DND-41 (cell line): Measurements from ENCODE around the gene SAP25.

Experiments
- EZH2 ChIP-seq: IDR thresholded peaks from 3 replicates; pipeline ENCODE4 v1.6.1; 2012; ENCODE audit warnings: borderline replicate concordance, low read depth, mild to moderate bottlenecking, moderate library complexity, low read length, inconsistent platforms; ENCODE audit not compliant: severe bottlenecking
- TF ChIP-seq, protein P1 (sequence below): IDR thresholded peaks from 2 replicates; pipeline ENCODE4 v1.5.1; 2012; ENCODE audit warnings: borderline replicate concordance, low read length, moderate library complexity, mild to moderate bottlenecking; ENCODE audit not compliant: poor library complexity, severe bottlenecking; ENCODE audit errors: extremely low read depth

DNA sequence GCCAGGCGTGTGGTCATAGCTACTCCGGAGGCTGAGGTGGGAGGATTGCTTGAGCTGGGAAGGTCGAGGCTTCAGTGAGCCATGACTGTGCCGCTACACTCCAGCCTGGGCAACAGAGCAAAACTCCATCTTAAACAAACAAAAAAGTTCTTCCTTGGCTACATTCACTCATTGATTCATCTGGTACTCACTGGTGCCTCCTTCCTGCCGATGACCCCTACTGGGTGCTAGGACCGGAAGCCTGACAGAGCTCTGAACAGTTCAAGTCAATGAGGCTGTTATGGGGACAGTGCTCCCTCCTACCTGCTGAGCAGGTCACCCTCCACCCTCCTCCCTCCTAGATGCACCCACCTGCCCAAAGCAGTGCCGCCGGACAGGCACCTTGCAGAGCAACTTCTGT lies 33.4 kb upstream of the SAP25 start:
- TF ChIP-seq, protein P1, sequence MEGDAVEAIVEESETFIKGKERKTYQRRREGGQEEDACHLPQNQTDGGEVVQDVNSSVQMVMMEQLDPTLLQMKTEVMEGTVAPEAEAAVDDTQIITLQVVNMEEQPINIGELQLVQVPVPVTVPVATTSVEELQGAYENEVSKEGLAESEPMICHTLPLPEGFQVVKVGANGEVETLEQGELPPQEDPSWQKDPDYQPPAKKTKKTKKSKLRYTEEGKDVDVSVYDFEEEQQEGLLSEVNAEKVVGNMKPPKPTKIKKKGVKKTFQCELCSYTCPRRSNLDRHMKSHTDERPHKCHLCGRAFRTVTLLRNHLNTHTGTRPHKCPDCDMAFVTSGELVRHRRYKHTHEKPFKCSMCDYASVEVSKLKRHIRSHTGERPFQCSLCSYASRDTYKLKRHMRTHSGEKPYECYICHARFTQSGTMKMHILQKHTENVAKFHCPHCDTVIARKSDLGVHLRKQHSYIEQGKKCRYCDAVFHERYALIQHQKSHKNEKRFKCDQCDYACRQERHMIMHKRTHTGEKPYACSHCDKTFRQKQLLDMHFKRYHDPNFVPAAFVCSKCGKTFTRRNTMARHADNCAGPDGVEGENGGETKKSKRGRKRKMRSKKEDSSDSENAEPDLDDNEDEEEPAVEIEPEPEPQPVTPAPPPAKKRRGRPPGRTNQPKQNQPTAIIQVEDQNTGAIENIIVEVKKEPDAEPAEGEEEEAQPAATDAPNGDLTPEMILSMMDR = no peak
- no peak for TF ChIP-seq EZH2
